ENCODE results near the gene FA2H.
A peak's percentile ranks its signal among the peaks of the same experiment; 100 is the strongest.

FA2H gene

DNA sequence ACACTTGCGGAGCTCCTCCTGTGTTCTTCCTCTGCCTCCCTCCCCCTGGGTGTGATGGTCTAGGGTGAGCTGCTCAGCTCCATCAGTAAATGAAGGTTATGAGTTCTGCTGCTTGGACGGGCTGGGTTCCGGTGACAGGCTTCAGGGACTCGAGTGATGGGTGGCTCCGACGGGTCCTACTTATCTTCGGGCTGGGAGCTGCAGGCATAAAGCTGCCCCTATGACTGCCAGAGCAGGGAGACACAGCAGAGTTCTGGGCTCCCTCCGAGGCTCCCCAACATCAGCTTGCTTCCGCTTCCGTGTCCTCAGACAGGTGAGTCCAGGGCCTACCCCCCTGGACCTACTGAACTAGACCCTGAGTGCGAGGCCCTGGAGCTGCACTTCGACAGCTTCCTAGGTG is 62.7 kb downstream of the FA2H start:
- TF ChIP-seq, protein P1, sequence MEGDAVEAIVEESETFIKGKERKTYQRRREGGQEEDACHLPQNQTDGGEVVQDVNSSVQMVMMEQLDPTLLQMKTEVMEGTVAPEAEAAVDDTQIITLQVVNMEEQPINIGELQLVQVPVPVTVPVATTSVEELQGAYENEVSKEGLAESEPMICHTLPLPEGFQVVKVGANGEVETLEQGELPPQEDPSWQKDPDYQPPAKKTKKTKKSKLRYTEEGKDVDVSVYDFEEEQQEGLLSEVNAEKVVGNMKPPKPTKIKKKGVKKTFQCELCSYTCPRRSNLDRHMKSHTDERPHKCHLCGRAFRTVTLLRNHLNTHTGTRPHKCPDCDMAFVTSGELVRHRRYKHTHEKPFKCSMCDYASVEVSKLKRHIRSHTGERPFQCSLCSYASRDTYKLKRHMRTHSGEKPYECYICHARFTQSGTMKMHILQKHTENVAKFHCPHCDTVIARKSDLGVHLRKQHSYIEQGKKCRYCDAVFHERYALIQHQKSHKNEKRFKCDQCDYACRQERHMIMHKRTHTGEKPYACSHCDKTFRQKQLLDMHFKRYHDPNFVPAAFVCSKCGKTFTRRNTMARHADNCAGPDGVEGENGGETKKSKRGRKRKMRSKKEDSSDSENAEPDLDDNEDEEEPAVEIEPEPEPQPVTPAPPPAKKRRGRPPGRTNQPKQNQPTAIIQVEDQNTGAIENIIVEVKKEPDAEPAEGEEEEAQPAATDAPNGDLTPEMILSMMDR (IDR thresholded peaks at IDR 0.05) = no peak
- no peak for TF ChIP-seq ZFX (IDR thresholded peaks at IDR 0.05; ENCODE audit: borderline replicate concordance)
- H3K27ac ChIP-seq = no peak overlapping the region

DNA sequence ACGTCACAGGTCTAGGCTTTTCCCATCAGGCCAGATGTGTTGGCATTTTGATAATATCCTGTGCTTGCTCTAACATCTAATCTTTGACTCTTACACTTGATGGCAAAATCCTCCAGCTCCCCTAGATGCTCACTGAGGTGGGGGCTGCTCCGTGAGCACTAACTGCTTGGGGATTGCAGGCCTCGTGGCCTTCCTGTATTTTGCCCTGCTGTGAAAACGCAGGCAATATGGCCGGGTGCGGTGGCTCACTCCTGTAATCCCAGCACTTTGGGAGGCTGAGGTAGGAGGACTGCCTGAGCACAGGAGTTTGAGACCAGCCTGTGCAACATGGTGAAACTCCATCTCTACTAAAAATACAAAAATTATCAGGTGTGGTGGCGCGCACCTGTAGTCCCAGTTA is 64.2 kb downstream of the FA2H start:
- no peak for TF ChIP-seq ZFX (IDR thresholded peaks at IDR 0.05; ENCODE audit: borderline replicate concordance)
- TF ChIP-seq, protein P1 (IDR thresholded peaks at IDR 0.05) = no peak
- H3K27ac ChIP-seq = no peak overlapping the region

DNA sequence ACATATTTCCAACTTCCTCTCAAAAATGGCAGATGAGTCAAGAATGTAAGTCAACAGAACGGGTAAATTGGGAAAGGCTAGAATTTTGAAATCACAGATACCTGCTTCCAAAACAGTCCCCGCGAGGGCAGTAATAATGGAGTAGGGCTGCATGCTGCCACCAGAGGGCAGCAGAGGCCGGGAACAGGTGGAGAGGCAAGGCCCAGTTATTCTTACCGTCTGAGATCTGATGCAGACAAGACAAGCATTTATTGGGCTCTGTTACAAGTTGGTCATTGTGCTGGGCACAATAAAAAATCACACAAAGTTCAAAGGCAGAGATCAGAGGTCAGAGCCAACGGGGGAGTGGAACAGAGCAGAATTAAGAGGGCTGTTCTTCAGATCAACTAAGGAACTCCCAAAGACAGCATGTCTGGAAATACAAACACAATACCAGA is 65.2 kb downstream of the FA2H start:
- H3K27ac ChIP-seq = no peak overlapping the region
- TF ChIP-seq ZFX (IDR thresholded peaks at IDR 0.05; ENCODE audit: borderline replicate concordance) = no peak
- TF ChIP-seq, protein P1 (IDR thresholded peaks at IDR 0.05) = peak; percentile 96

DNA sequence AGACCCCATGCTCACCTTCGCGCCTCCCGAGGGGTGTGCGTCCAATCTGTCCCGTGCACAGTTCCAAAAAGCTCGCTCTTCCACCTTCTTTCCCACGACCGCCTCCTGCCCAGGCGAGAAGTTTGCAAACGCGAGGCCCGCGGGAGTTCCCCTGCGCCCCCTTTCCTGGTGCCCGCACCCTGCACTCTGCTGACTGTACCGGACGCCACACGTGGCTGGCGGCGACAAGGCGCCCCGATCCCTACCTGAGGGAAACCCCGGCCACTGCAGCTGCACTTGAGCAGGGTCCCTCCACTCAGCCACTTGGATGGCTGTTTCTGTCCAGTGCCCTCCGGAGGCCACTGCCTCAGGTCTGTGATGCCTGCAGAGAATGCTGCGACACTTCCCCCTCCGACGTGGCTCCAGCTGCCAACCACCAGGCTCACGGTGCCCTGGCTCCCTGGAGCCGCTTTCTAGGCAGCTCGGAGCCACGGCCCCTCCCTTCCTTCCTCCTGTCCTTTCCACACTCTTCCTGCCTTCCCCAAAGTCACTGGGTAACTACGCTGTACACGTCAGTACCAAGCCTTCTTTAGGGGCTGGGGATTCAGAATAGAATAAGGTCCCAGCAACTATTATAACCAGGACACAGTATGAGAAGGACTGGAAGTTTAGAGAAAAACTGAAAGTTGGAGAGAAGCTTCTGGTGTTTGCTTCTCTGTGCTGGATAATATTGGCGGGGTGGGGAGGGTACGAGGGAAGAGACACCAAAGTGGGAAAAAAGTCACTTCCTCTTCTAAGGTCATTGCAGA is 74.0 kb downstream of the FA2H start, which contains the start of gene MLKL:
Gene MLKL, minus strand, starts transcription at position 425 of the 788 bp plus-strand sequence. CDS start 5,105 bp downstream, outside the sequence.
- no peak for TF ChIP-seq ZFX (IDR thresholded peaks at IDR 0.05; ENCODE audit: borderline replicate concordance)
- peak within 1 kb of the TSS; percentile 33 for H3K27ac ChIP-seq

DNA sequence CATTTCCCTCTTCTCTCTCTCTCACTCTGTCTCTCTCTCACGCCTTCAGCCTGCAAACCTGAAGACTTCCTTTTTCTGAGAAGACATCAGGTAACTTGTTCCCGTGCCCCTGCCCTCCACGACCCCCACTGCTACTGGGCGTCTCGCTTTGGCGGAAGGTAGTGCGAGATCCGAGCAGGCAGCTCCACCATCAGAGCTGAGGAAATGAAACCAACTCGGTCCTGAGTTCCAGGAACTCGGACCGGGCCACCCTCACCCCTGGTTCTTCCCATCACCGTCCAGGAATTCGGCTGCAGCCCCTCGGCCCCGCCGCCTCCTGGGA is 74.5 kb downstream of the FA2H start:
- no peak for TF ChIP-seq ZFX (IDR thresholded peaks at IDR 0.05; ENCODE audit: borderline replicate concordance)
- TF ChIP-seq, protein P1 (IDR thresholded peaks at IDR 0.05) = no peak; the same call in 1 of the 2 replicates
- no peak overlapping the region; the same call in 1 of the 2 replicates for H3K27ac ChIP-seq

DNA sequence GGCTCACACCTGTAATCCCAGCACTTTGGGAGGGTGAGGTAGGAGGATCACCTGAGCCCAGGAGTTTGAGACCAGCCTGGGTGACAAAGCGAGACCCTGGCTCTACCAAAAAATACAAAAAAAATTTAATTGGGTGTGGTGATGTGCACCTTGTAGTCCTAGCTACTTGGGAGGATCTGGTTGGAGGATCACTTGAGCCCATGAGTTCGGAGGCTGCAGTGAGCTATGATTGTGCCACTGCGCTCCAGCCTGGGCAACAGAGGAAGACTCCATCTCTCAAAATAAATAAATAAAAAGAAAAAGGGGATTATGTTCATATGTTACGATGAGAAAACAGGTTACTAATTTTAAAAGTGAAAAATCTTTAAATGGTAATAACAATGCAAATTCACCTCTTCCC is 75.0 kb downstream of the FA2H start:
- no peak for TF ChIP-seq ZFX (IDR thresholded peaks at IDR 0.05; ENCODE audit: borderline replicate concordance)
- TF ChIP-seq, protein P1 (IDR thresholded peaks at IDR 0.05) = no peak
- H3K27ac ChIP-seq = no peak overlapping the region

DNA sequence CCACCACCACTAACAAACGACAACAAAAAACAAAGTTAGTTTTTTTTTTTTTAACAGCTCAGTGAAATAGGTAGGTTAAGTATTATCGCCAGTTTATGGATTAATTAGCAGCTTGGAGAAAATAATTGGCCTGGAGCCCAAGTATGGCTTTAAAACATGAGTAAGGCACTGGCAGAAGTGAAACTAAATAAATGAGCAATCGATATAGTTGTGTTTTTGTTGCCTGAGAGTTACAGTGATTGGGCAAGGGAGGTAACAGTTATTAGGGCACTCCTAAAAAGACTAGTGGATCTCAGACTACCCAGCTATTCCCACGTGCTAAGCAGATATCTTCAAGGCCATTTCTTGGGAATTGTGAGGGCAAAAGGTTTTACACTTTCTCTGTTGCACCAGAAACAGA is 76.4 kb downstream of the FA2H start:
- TF ChIP-seq, protein P1 (IDR thresholded peaks at IDR 0.05) = no peak
- TF ChIP-seq ZFX (IDR thresholded peaks at IDR 0.05; ENCODE audit: borderline replicate concordance) = no peak
- no peak overlapping the region for H3K27ac ChIP-seq
